Breast epithelium (tissue), 4 donors: ENCODE measurements around the gene DYNC1I2. TPM values are rescaled to one million over a fixed set of nuclear protein-coding genes. Genes with fewer than 3 reads are reported as not detected.
A peak's percentile ranks its signal among the peaks of the same experiment; 100 is the strongest.

Experiments
- DNase-seq, 2 donors: peaks; one replicate each; pipeline ENCODE4 v3.0.0-alpha.2; 2019; ENCODE audit warnings: low spot score in 2 of 2
- H3K27ac ChIP-seq, 2 donors: fragments of 200-600 bp; sonication (generic) in 1 of 2; one replicate each; pipeline ENCODE4 v1.5.1; 2016 to 2019; ENCODE audit warnings: mild to moderate bottlenecking in 1 of 2
- H3K27me3 ChIP-seq, 2 donors: fragments of 200-600 bp; sonication (generic) in 1 of 2; one replicate each; pipeline versions ENCODE4 v1.5.1 to v1.6.0; 2017 to 2019; ENCODE audit warnings: control low read depth in 1 of 2, mild to moderate bottlenecking in 1 of 2
- H3K36me3 ChIP-seq: fragments of 200-600 bp; one replicate; pipeline ENCODE4 v1.5.1; 2019
- H3K4me1 ChIP-seq, 2 donors: fragments of 200-600 bp; sonication (generic); one replicate each; pipeline ENCODE4 v1.5.1; 2016 to 2019; ENCODE audit warnings: control low read depth in 1 of 2
- H3K4me3 ChIP-seq, 3 donors: fragments of 200-600 bp; sonication (generic); 1 replicate in 2 of 3; 2 replicates in 1 of 3; pipeline ENCODE4 v1.5.1; 2016 to 2019; ENCODE audit warnings: mild to moderate bottlenecking in 3 of 3, moderate library complexity in 2 of 3
- H3K9me3 ChIP-seq, 2 donors: fragments of 200-600 bp; sonication (generic) in 1 of 2; one replicate each; pipeline ENCODE4 v1.5.1; 2016 to 2019; ENCODE audit warnings: control low read depth in 1 of 2
- POLR2A ChIP-seq: fragments of 450-650 bp; IDR thresholded peaks from one replicate; pipeline ENCODE4 v1.6.1; 2016; ENCODE audit warnings: antibody characterized with exemption, mild to moderate bottlenecking, moderate library complexity
- POLR2AphosphoS5 ChIP-seq, 3 donors: sonication (generic); formaldehyde crosslinking; IDR thresholded peaks; one replicate each; pipeline ENCODE4 v1.6.1; 2017; ENCODE audit warnings: antibody characterized with exemption in 3 of 3
- intact Hi-C: fragments of 100-400 bp; cut with DNase I; formaldehyde crosslinking; loops from one replicate; pipeline ENCODE4 v1.15.1; 2023; ENCODE audit warnings: low total_unique reads
- total RNA-seq, 3 donors: library from RNA; depleted of rRNA; stranded (reverse); fragments of >200 nt; gene quantifications; one replicate each; pipeline ENCODE4 v1.1.0, GENCODE V29; 2016
- TF ChIP-seq, protein P1 (sequence below), 3 donors: fragments of 450-650 bp; IDR thresholded peaks; one replicate each; pipeline ENCODE4 v1.5.1; 2016 to 2017; ENCODE audit warnings: antibody characterized with exemption in 3 of 3, mild to moderate bottlenecking in 3 of 3, moderate library complexity in 3 of 3

The DYNC1I2 gene
- total RNA-seq, 3 donors from 2014 or later: 98.9 to 126 (median 125) TPM

DNA sequence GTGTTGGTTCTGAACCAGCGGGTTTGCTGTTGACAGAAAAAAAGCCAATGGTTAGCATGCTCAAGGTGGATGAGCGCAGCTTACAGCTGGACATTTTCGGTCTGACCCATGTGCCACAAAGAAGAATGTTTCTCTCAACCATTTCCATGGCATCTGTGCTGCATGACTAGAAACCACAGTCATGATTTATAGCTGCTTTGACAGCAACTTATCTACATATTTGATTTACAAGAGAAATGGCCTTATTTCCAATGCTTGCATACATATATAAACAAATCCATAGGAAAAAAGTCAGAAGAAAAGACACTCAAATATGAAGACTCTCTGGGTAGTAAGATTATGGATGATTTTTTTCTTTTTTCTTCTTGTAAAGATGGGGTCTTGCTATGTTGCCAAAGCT is 98.2 kb downstream of the DYNC1I2 start:
- Histone ChIP-seq H3K27ac (no peak overlapping the region), H3K4me3 (no peak overlapping the region), H3K36me3 (peaks cover 6% of the 10 kb centered on the region), H3K27me3 (no peaks in the 10 kb centered on the region), H3K4me1 (no peaks in the 10 kb centered on the region), H3K9me3 (no peaks in the 10 kb centered on the region)
- intact Hi-C loops: no loop called here
- TF ChIP-seq, protein P1, sequence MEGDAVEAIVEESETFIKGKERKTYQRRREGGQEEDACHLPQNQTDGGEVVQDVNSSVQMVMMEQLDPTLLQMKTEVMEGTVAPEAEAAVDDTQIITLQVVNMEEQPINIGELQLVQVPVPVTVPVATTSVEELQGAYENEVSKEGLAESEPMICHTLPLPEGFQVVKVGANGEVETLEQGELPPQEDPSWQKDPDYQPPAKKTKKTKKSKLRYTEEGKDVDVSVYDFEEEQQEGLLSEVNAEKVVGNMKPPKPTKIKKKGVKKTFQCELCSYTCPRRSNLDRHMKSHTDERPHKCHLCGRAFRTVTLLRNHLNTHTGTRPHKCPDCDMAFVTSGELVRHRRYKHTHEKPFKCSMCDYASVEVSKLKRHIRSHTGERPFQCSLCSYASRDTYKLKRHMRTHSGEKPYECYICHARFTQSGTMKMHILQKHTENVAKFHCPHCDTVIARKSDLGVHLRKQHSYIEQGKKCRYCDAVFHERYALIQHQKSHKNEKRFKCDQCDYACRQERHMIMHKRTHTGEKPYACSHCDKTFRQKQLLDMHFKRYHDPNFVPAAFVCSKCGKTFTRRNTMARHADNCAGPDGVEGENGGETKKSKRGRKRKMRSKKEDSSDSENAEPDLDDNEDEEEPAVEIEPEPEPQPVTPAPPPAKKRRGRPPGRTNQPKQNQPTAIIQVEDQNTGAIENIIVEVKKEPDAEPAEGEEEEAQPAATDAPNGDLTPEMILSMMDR (IDR thresholded peaks at IDR 0.05): no peak
- no peak for TF ChIP-seq POLR2A
- TF ChIP-seq POLR2AphosphoS5 (IDR thresholded peaks at IDR 0.05): no peak
- DNase-seq: no peak

DNA sequence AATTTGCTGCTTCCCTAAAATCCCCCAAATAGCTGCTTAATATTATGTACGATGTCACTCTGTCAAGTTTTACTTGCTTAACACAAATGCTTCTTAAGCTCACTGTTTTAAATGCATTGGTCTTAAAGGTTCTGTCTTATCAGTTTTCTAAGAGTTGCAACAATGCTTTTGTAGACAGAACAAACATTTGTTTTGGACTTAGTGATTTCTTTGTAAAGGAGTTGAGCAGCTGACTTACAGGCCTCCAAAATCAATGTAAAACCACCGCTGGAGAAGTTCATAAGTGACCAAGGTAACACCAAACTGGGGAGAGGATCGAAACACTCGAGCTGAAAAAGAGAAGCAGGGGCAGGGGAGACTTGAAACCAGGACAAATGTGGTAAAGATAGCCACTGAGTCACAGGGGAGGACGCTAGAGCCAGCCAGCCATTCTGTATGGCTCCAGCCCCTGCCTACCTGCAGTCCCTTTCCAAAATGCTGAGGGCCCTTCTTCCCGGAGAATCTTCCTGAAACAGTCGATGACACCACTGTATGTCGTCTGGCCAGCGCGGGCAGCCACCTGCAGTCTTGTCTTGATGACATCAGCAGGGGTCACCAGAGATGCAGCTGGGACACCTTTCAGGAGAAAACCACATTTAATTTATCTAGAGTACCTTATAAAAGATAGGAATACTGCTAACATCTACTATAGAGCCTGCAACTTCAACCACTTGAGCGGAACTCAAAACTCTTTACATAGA is 100.2 kb downstream of the DYNC1I2 start:
- intact Hi-C loops: no loop called here

DNA sequence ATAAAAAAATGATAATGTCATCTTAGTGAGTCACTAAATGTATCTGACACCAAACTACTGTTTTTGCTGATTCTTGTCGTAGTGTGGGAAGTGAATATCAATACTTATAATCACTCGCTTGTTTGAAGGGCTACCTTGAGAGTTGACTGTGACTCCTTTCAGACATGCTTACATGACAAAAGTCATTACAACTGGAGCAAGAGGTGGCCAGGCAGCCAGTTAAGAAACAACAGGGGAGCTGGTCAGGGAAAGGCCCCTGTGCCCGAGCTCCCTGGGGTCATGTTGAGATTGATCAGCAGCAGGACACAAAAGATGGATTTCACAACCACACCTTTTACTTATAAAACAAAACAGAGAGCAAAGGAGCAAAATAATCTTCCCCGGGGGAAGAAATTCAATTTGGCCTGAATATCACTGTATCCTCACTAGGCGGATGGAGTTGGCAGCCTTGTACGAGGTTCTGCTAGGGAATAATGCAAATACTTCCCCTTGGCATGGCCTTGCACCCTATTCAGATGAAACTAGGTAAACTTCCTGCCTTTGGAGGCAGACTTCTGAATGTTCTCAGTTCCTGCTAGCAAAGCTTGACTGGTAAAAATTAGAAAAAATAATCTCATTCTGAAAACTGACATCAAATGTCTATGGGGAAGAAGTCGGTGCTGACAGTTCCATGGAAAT is 101.2 kb downstream of the DYNC1I2 start:
- H3K27ac ChIP-seq: peak overlapping the region in 1 of 2 donors; percentile 52
- no peaks in the 10 kb centered on the region for H3K27me3 ChIP-seq
- intact Hi-C loops: no loop called here
- TF ChIP-seq, protein P1 (IDR thresholded peaks at IDR 0.05): peak in 1 of 3 donors; percentile 13
- no peak for TF ChIP-seq POLR2A
- no peaks in the 10 kb centered on the region for H3K9me3 ChIP-seq
- H3K36me3 ChIP-seq: peaks cover 6% of the 10 kb centered on the region
- no peaks in the 10 kb centered on the region for H3K4me1 ChIP-seq
- no peak for DNase-seq
- no peak overlapping the region for H3K4me3 ChIP-seq

More for the DNA sequence above, 100.2 kb downstream of the DYNC1I2 start:
- Histone ChIP-seq H3K4me3 (no peak overlapping the region), H3K4me1 (no peaks in the 10 kb centered on the region), H3K36me3 (peaks cover 6% of the 10 kb centered on the region), H3K27me3 (no peaks in the 10 kb centered on the region), H3K9me3 (no peaks in the 10 kb centered on the region), H3K27ac (no peak overlapping the region)
- TF ChIP-seq POLR2A: no peak
- TF ChIP-seq, protein P1 (IDR thresholded peaks at IDR 0.05): no peak
- TF ChIP-seq POLR2AphosphoS5 (IDR thresholded peaks at IDR 0.05): no peak
- DNase-seq: no peak

DNA sequence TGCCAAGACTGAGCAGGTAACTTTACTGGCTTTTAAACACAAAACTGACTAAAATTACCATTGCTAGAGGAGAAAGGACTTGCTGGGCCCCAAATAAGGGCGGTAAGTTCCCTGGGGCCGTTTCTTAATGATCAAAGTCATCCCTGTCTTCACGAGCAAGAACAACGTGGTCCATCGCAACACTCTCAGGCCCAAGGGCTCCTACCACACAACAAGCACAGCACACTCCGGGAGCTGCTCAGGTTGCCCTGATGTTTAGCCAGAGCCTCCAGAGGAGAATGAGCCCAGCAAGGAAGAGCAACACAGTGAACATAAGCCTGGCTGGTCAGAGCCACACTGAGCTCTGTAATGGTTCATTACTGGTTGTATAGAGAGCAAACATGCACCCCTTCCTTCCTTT is 102.7 kb downstream of the DYNC1I2 start:
- no peak overlapping the region for H3K4me3 ChIP-seq
- no peaks in the 10 kb centered on the region for H3K4me1 ChIP-seq
- TF ChIP-seq, protein P1 (IDR thresholded peaks at IDR 0.05): no peak
- TF ChIP-seq POLR2AphosphoS5 (IDR thresholded peaks at IDR 0.05) (no peak), POLR2A (no peak)
- no peaks in the 10 kb centered on the region for H3K27me3 ChIP-seq
- intact Hi-C loops: no loop called here
- H3K27ac ChIP-seq: no peak overlapping the region
- H3K36me3 ChIP-seq: peaks cover under 1% of the 10 kb centered on the region
- DNase-seq: no peak
- no peaks in the 10 kb centered on the region for H3K9me3 ChIP-seq

DNA sequence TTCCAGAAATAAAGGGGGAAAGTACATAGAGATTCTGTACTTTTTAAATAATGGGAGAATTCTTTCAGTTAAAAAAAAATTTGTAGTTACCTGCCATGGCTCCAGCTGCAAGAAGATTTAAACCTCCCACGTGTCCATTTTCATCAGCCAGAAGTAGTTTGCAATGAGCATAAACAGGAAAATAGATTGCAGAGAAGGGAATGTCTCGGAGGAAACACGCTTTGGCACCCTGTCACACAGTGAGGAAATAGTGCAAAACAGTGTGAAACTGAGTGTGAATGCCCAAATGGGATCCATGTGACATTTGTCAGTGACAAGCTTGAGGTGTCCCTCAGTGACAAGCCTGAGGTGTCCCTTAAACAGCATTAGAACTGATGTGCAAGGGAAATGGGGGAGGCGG is 104.1 kb downstream of the DYNC1I2 start:
- DNase-seq: no peak
- H3K27me3 ChIP-seq: no peaks in the 10 kb centered on the region
- H3K36me3 ChIP-seq: no peaks in the 10 kb centered on the region
- H3K9me3 ChIP-seq: no peaks in the 10 kb centered on the region
- TF ChIP-seq, protein P1 (IDR thresholded peaks at IDR 0.05): no peak
- TF ChIP-seq POLR2A (no peak), POLR2AphosphoS5 (IDR thresholded peaks at IDR 0.05) (no peak)
- no peak overlapping the region for H3K4me3 ChIP-seq
- intact Hi-C loops: no loop called here
- no peak overlapping the region for H3K27ac ChIP-seq
- H3K4me1 ChIP-seq: no peaks in the 10 kb centered on the region
